HK-2 (cell line): ENCODE data around the gene RASGRP3.
"Not testable (repeated sequence)": the region's sequence is repeated elsewhere in the genome, so short reads cannot be mapped to it uniquely, and the experiment has no call there.

Experiments used
- DNase-seq: peaks from one replicate; pipeline ENCODE4 v3.0.0-alpha.2; 2018; ENCODE audit not compliant: unreplicated experiment

Gene RASGRP3

DNA sequence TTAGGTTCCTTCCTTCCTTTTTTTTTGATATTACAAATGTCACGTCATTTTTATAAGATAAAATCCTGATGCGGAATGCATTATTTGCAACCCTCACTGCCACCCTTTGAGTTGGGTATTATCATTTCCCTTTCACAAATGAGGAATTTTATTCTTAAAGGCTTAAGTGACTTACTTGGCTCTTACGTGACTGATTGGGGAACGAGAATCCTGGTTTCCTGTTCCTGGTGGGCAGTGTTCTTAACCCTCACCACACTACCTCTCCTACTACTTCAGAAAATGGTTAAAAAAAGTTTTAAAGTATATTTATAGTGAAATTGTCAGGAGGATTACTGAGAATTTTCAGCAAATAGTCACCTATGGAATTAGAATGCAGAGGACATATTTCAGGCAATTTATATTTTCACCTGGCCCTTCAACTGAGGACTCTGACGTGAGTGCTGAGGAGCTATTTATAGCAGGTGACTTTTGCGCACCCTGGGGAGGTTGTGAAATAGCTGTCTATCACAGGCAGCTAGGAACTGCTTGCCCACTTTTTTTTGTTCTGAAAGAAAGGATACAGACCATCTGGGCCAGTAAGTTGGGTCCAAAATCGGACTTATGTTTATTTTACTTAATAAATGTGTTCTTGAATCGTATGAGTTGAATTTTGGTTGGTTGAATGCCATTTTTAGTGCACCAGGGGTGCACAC, 18.7 kb upstream of the RASGRP3 start:
- DNase-seq = no peak

DNA sequence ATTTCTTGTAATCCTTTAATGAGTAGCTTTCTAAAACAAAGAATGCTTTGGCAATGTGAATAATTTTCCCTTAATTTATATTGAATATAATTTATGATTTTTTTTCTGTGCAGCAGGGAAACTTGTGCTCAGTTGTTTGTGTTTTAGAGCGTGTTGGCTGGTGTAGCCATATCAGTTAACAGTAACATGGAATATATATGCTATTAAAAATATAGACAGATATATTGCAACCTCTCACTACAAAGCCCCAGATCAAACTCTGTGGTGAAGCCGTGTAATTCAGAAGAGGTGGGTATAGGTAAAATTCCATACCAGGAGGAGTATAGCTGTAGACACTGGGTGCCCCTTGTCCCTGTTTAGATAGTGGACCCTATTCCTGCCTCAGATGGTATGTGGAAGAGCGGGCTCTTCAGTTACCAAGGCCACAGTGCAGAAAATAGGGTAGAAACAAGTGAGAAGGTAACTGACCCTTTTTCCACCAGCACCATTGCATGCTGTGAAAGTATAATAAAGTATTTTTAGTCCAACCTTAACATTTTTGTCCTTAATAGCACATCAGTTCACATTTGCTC, 18.1 kb upstream of the RASGRP3 start:
- DNase-seq = no peak

DNA sequence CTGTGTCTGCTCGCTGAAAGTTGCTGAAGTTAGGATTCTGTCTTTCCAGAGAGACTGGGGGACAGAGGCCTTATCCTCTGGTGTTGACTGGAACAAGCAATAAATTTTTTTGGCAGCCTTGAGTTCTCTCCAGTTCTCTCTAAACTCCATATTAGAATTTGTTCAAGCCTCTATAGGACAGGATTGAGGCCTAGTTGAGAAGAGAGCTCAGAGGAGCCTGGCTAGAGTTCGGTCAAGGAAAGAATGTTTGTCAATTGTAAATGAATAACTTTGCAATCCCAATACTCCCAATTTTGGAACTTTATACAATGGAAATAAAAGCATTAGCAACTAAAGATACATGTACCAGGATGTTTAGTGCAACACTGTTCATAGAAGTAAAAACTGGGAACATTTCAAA, 16.7 kb upstream of the RASGRP3 start:
- DNase-seq = no peak

DNA sequence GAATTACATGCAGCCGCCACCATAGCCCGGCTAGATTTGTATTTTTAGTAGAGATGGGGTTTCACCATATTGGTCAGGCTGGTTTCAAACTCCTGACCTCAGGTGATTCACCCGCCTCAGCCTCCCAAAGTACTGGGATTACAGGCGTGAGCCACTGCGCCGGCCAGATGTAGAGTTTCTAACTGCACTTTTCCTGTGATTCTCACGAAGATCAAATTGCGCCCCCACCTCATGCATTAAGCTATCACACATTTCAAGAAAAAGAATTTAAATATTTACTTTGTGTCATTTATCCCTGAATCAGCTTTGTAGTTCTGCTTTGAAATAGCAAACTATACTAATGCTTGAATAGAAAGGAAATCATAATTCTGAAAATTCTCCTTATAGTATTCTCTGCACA, 13.9 kb upstream of the RASGRP3 start:
- not testable (repeated sequence) for DNase-seq

DNA sequence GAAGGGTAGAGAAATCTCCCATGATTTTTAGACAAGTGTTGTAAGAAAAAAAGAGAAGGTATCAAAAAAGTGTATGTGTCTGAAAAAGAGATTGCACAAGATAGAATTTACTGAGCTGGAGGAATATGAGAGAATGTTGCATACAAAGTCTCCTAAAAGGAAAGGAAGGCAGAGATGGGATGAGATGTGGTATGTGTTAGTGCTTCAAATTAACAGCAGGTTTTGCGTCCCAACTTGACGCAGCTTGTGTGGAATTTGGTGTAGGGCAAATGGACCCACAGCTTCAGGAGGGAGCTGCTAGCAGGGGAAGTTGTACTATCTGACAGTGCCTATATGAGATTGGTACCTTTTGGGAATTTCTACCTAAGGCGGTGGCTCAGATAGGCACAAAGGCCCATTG, 9.0 kb upstream of the RASGRP3 start:
- no peak for DNase-seq

DNA sequence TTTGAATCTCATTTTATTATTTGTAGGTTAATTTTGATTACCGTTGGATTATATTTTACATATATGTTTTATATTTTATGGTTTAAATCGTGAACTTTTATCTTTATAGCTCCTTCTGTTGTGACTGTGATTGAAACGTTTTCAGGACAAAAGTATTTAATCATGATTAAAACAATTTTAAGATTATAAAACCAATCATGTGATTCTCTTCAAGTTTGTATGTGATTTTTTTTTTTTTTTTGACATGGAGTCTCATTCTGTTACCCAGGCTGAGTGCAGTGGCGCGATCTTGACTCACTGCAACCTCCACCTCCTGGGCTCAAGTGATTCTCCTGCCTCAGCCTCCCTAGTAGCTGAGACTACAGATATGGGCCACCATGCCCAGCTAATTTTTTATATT, 7.2 kb upstream of the RASGRP3 start:
- no peak for DNase-seq

DNA sequence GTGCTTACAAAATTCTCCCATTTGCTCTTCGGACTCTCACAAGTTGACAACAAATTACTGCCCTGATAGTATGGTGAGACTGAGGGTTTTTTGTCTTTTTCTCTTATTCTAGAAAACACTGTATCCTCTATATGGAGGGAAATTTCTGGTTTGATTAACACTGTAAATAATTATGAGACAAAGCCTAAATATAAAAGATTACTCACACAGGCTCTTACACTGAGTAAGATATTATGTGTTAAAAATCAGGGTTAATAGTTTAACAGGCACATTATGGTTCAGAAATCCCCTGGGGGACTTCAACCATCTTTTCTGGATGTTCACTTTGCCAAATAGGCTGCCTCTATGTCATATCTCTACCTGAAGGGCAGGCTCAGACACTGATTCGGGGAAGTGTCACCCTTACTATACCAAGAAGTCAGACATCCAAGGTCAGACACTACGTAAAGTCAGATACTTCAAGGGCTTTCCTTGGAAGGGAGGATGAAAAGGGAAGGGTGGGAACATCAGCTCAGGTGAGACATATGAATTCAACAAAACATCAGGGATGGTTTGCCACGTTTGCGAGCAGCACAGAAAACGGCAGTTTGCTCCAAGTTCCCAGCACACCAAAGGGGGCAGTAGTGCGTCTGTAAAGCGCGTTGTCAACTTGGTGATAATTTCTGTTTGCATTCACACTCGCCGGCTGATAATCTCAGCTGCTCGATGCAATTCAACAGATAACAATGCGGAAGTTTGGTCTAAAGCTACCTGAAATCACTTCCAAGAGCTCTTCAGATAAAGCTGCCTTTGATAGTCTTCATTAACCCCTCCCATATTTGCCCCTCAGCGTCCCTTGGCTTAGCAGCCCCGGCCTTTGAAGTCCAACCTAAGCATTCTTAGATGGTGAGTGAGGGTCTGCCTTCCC, 972 bp upstream of the RASGRP3 start:
- peak; percentile 64 for DNase-seq

DNA sequence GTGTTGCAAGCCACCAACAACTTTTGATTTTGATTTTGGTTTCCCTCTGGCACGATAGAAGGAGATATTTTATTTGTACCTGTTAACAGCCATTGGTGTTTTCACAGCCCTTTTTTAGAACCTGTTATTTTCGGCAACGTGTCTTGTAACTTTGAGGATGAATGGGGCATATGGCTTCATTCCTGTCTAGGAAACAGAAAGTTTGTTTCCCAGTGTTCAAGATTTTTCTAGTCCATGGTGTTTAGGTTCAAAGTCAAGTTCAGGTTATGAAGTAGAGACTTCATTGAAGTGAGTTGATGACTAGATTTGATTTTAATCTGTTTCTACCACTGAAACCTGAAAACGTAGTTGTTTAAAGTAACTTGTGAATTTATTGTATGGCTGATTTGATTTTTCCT, 343 bp downstream of the RASGRP3 start:
- DNase-seq = no peak

DNA sequence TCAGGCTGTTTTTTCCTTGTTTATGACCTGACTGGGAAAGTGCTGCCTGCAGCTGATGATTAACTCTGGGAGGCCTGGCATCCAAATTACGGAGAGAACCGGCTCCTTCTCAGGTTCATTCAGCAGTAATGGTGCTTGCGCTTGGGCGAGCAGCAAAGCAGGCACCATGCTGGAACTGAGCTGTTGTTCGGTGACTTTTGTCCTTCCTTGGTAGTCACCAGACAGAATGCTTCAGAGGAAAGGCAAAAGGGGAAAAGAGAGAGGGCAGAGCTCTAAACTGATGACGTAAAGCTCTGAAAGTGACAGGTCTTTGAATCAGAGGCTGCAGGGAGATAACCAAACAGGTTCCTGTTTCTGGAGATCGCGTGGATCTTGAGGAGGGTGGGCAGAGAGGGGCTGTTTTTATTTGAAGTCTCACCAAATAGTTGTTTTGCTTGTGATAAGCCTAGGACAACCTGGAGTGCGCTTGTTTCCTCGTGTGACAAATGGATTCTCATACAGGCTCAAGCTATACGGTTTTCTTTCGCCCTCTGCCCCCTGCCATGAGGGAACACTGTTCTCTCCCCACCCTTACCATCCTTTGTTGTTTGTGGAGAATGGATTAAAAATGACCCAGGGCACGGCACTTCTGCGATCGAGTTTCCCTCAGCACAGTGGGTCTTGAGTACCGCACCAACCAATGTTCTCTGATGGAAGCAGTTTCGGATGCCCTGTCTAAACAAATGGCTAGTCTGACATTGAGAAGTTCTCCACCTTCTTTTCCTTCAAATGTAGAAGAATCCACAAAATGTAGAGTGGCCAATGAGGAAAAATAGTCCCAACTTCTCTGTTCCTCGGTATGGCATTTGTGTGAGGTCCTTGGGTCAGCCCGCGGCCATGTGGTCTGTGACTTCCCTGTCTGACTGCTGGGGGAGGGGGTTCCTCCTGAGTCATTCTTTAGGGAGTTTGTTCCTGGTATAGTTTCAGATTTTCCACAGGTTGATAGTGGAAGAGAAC, 1.3 kb downstream of the RASGRP3 start:
- no peak for DNase-seq

DNA sequence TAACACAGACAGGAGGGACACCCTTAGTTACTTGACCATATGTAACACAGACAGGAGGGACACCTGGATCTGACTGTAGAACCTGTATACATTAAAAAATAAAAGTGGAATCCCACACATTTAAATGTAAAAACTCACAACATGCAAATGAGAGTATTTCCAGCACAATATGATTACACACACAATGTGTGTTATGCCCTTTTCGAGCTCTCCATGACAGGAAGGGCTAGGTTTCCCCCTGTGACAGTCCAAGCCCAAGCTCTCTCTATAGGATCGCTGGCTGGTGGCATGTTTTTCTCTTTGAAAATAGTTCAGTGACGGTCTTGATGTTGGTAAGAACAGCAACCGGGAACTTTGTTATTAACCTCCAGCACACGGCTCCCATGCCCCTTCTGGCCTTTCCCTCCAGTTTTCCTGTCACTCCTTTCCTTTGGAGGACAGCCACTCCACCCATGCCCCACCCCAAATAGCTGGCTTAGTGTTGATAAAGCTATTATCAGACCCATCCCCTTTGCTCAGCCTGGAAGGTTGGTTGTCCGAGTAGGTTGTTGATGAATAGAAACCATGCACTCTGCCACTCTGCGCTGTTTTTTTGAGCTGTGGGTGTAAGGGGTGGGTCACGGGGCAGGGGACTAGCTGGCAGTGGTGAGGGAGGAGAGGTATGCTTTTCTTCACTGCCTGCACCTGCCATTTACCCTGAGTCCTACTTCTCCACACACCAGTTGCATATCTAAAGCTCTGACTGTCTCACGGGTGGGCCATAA, 2.7 kb downstream of the RASGRP3 start:
- no peak for DNase-seq

DNA sequence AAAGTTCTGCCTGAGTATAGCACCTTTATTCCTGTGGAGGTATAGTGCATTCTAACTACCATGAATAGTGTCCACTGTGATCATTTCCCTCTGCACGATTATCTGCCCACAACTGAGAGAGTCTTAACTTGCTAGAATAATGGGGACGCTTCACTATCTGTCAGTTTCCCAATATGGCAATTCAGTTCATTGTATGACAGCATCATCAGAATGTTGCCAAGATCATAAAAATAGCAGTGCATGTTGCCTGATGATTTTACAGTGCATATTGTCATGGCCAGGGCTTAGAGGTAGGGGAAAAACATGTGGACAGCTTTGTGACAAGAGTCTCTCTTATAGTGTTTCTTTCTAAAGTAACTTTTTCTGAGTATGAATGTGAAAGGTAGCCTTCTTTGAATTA, 6.1 kb downstream of the RASGRP3 start:
- DNase-seq = no peak

DNA sequence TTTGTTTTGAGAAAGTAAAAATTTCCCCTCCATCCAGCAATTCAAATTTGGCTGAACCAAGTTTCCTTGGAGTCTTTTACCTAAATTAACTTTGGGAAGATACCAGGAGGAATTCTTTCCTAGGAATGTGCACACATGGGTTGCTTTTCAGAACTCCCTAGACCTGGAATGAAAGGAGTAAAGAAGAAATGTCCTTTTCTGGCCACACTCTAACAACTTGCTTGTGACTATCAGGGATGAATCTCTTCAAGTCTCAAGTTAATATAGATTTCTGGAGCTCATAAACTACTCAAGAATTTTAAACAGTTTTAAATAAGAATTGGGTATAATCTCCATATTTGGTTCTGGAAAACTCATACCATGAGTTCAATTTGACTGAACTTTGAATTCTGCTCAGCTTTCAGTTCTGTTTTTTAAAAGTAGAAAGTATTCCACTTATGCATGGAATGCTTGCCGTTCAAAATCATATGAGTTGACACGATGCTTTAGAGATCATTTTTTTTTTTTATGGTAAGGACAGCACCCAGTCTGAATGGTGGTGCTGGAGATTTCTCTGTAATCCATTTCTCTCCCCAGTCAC, 7.7 kb downstream of the RASGRP3 start:
- no peak for DNase-seq

DNA sequence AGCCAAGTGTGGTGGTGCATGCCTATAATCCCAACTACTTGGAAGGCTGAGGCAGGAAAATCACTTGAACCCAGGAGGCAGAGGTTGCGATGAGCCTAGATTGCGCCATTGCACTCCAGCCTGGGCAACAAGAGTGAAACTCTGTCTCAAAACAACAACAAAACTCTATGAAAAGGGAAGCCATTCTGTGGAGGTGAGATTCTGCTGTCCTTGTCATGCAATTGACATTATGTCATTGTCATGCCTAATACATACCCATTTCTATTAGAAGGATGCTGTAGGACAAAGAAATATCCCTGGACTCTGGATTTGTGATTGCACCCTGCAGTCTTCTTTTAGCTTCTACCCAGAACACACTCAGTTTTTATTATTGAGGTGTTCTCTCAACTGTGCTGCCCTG, 8.6 kb downstream of the RASGRP3 start:
- DNase-seq = no peak

DNA sequence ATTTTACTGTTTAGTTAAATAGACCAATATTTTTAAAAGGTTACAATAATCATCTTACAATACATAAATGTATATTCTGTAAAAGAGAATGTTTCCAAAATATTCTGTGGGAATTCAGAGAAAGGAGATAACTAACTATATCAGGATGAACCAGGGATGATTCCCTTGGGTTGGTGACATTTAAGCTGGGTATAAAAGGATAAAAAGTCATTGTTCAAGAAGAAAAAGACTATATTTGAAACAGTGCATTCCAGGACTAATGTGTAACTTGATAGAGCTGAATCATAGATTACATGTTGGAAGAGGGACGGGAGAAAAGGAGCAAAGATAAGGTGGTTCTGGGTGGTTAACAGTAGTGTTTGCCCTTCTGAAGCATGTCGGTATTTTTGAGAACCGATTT, 10.1 kb downstream of the RASGRP3 start:
- DNase-seq = no peak

DNA sequence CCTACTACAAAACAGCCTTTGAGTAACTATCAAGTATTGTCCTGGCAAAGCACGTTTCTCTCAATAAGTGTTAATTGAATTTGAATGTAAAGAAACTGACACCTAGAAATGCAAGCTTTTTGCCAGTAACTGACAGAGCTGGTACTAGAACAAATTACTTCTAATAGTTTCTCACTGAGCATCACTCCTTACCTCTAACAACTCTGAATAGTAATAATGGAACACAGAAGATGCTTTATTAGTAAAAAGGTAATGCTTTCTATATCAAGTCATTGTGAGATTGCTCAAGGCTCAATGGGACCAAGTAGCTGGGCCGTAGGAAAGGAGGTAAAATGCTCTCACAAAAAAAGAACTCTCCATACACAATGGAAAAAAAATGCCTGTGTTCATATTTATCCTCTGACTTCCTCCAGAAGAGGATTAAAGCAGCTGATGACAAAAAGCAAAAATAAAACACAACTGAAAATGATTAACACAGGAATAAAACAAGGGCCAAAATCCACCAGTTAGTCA, 11.8 kb downstream of the RASGRP3 start:
- no peak for DNase-seq

DNA sequence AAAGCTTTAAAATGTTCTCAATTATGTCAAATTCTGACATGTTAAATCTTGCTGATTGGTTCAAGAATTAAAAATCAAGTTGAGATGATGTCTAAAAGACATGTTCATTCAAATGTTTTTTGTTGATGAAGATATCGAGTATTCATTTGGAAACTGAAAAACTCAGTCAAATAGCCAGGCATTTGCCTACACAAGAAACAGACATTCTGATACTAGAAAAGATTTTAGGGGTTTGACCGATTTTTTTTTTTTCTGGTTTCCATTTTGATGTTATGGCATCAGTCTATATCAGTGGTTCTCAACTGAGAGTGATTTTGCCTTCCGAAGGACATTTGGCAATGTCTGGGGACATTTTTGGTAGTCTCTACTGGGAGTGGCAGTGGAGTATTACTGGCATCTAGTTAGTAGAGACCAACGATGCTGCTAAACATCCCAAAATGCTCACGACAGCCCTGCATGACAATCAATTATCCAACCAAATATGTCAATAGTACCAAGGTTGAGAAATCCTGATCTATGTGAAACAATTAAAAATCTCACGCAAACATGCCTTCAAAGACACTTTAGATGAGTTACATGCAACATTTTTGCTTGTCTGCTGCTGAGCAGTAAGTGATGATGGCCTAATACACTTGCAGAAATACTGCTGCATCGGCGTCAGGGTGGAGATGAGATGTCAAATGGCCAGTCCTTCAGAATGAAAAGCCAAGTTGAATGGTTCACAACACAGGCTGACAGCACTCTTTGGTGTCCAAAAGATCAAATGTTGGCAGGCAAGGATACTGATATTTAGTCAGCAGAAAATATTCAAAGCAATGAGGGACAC, 12.5 kb downstream of the RASGRP3 start:
- DNase-seq = no peak

DNA sequence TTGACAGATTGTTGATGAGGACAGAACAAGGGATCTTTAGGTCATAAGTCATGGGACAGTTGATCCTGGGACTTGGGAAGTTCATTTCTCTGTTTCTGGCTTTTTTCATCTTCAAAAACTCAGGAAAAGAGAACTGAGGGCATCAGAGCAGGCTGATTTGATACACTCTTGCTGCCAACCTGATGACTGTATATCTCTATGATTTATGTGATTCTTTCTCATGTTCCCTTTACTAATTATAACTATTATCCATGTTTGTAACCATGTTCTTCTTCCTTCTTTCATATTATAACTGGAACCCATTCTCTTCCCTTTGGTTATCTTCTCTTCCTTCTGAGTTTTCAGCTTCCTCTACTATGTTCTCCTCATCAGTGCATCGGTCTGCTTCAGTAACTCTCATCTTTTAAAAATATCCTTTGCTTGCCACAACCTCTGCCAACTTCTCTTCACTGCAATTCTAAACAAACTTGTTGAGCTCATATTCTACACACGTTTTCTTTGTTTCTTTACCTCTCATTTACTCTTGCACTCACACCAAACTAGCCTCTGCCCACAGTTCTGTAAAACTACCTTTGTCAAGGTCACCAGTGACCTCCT, 13.5 kb downstream of the RASGRP3 start:
- no peak for DNase-seq

DNA sequence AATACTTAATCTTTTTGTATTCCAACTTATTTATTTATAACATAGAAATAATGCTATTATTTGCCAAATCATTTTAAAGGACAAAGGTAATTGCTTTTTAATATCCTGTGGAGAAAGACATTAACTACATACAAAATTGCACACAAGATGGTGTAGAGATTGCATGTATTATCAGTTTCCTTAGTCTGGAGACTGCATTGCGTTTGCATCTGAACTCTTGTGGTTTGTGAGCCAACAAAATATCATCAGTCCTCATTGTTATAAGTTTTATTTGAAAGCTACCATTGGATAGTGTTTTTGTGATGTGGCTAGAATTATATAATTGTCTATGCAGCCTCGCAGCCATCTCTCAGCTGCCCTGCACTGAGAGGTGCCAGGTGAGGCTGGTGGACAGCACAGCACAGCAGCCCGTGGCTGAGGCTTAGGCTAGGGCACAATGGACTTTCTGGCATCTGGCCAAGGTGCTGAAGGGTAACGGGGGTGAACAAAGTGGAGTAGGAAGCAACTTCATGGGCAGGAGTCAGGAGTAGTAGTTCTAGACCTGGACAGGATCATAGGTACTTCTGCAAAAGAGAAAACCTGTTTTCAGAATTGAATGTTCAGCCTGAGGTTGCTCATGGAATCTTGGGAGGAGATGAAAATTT, 15.1 kb downstream of the RASGRP3 start:
- DNase-seq = no peak
